ENCODE data around the gene TENM3.

DNA sequence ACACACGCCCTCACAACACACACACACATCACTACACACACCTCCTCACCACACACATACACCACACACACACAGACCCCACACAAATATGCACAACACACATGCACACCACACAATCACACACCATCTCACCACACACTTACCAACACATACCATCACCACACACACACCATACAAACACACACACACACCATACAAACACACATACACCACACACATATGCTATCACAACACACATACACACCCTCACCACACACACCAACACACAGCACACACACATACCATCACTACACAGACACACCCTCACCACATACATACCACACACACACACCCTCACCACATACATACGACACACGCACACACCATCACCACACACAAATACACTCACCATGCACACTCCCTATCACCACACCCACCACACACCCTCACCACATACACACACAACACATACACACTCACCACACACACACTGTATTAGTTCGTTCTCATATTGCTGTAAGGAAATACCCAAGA, 567.0 kb downstream of the TENM3 start:
- TF ChIP-seq, protein P1, sequence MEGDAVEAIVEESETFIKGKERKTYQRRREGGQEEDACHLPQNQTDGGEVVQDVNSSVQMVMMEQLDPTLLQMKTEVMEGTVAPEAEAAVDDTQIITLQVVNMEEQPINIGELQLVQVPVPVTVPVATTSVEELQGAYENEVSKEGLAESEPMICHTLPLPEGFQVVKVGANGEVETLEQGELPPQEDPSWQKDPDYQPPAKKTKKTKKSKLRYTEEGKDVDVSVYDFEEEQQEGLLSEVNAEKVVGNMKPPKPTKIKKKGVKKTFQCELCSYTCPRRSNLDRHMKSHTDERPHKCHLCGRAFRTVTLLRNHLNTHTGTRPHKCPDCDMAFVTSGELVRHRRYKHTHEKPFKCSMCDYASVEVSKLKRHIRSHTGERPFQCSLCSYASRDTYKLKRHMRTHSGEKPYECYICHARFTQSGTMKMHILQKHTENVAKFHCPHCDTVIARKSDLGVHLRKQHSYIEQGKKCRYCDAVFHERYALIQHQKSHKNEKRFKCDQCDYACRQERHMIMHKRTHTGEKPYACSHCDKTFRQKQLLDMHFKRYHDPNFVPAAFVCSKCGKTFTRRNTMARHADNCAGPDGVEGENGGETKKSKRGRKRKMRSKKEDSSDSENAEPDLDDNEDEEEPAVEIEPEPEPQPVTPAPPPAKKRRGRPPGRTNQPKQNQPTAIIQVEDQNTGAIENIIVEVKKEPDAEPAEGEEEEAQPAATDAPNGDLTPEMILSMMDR (IDR thresholded peaks at IDR 0.05; ENCODE audit: low read depth, low read length) = no peak
- TF ChIP-seq POLR2A (IDR thresholded peaks at IDR 0.05; ENCODE audit: extremely low read depth, insufficient read length) = no peak
- TF ChIP-seq MAX (IDR thresholded peaks at IDR 0.05; ENCODE audit: low read depth, low read length) = no peak
